ENCODE measurements around the gene IL12B. TPM values are rescaled to one million over a fixed set of nuclear protein-coding genes. Genes with fewer than 3 reads are reported as not detected.
"Not testable (repeated sequence)": the region's sequence is repeated elsewhere in the genome, so short reads cannot be mapped to it uniquely, and the experiment has no call there.

IL12B gene
- total and polyA plus RNA-seq, 5 donors from 2014 or later, result not detected

- Mint-ChIP-seq H3K9me3 (peaks cover 2 to 28% (median 12%) of the 10 kb centered on the region in 7 donors), H3K36me3 (no peaks in the 10 kb centered on the region), H3K4me1 (no peaks in the 10 kb centered on the region), H3K4me3 (no peak overlapping the region), H3K27me3 (peaks cover 41% of the 10 kb centered on the region), H3K27ac (no peak overlapping the region)
- Histone ChIP-seq H3K4me3 (ENCODE audit: low read depth, low read length) (no peak overlapping the region), H3K36me3 (ENCODE audit: control insufficient read depth, insufficient read depth, low read length) (no peaks in the 10 kb centered on the region), H3K4me1 (ENCODE audit: control insufficient read depth, insufficient read depth, low read length, poor library complexity, severe bottlenecking) (no peaks in the 10 kb centered on the region), H3K9me3 (ENCODE audit: control insufficient read depth in 2 of 2, low read length in 2 of 2) (peaks cover 14 to 27% of the 10 kb centered on the region in 2 experiments), H3K27me3 (ENCODE audit: control insufficient read depth, insufficient read depth, low read length) (peaks cover 15% of the 10 kb centered on the region), H3K27ac (ENCODE audit: insufficient read depth, low read length, poor library complexity, severe bottlenecking) (no peak overlapping the region)
- no peak for ATAC-seq (ENCODE audit: low read depth in 2 of 2)
- DNase-seq, result no peak
These were observed 27.0 kb downstream of the IL12B start for GRCh38 chr5:159303286-159303685.

GRCh38 chr5:159301929-159302860 lies 28.1 kb downstream of the IL12B start:
- not testable (repeated sequence) for H3K36me3 ChIP-seq (ENCODE audit: control insufficient read depth, insufficient read depth, low read length); H3K27ac Mint-ChIP-seq; ATAC-seq (ENCODE audit: low read depth in 2 of 2); DNase-seq; H3K4me3 Mint-ChIP-seq; H3K4me1 Mint-ChIP-seq; H3K36me3 Mint-ChIP-seq; H3K4me1 ChIP-seq (ENCODE audit: control insufficient read depth, insufficient read depth, low read length, poor library complexity, severe bottlenecking); H3K27ac ChIP-seq (ENCODE audit: insufficient read depth, low read length, poor library complexity, severe bottlenecking); H3K4me3 ChIP-seq (ENCODE audit: low read depth, low read length)
- Mint-ChIP-seq H3K27me3 (peaks cover 37% of the 10 kb centered on the region), H3K9me3 (peaks cover 2 to 33% (median 17%) of the 10 kb centered on the region in 7 donors)
- Histone ChIP-seq H3K27me3 (ENCODE audit: control insufficient read depth, insufficient read depth, low read length) (peaks cover 10% of the 10 kb centered on the region), H3K9me3 (ENCODE audit: control insufficient read depth in 2 of 2, low read length in 2 of 2) (peaks cover 14 to 37% of the 10 kb centered on the region in 2 experiments)

GRCh38 chr5:159301466-159301865 lies 28.8 kb downstream of the IL12B start:
- Histone ChIP-seq H3K4me1 (ENCODE audit: control insufficient read depth, insufficient read depth, low read length, poor library complexity, severe bottlenecking) (no peaks in the 10 kb centered on the region), H3K27ac (ENCODE audit: insufficient read depth, low read length, poor library complexity, severe bottlenecking) (no peak overlapping the region), H3K27me3 (ENCODE audit: control insufficient read depth, insufficient read depth, low read length) (peaks cover 10% of the 10 kb centered on the region), H3K9me3 (ENCODE audit: control insufficient read depth in 2 of 2, low read length in 2 of 2) (peaks cover 14 to 37% of the 10 kb centered on the region in 2 experiments), H3K36me3 (ENCODE audit: control insufficient read depth, insufficient read depth, low read length) (no peaks in the 10 kb centered on the region), H3K4me3 (ENCODE audit: low read depth, low read length) (no peak overlapping the region)
- DNase-seq (no peak), ATAC-seq (ENCODE audit: low read depth in 2 of 2) (no peak)
- Mint-ChIP-seq H3K4me3 (no peak overlapping the region), H3K36me3 (no peaks in the 10 kb centered on the region), H3K4me1 (no peaks in the 10 kb centered on the region), H3K9me3 (peaks cover 2 to 33% (median 17%) of the 10 kb centered on the region in 7 donors), H3K27me3 (peaks cover 32% of the 10 kb centered on the region), H3K27ac (no peak overlapping the region)

- not testable (repeated sequence) for H3K27ac ChIP-seq (ENCODE audit: insufficient read depth, low read length, poor library complexity, severe bottlenecking); H3K27ac Mint-ChIP-seq; H3K4me1 Mint-ChIP-seq; H3K27me3 ChIP-seq (ENCODE audit: control insufficient read depth, insufficient read depth, low read length); ATAC-seq (ENCODE audit: low read depth in 2 of 2); H3K36me3 ChIP-seq (ENCODE audit: control insufficient read depth, insufficient read depth, low read length); H3K27me3 Mint-ChIP-seq; H3K36me3 Mint-ChIP-seq; DNase-seq; H3K4me3 ChIP-seq (ENCODE audit: low read depth, low read length); H3K4me1 ChIP-seq (ENCODE audit: control insufficient read depth, insufficient read depth, low read length, poor library complexity, severe bottlenecking)
- peaks cover 11 to 28% of the 10 kb centered on the region in 2 experiments for H3K9me3 ChIP-seq (ENCODE audit: control insufficient read depth in 2 of 2, low read length in 2 of 2)
- Mint-ChIP-seq H3K9me3 (peaks cover 0 to 24% (median 18%) of the 10 kb centered on the region in 7 donors), H3K4me3 (peak overlapping the region in 1 of 4 donors; percentile 38)
These were observed 33.0 kb downstream of the IL12B start for GRCh38 chr5:159297300-159297699.

GRCh38 chr5:159294921-159295320 lies 35.4 kb downstream of the IL12B start:
- no peak overlapping the region for H3K4me3 Mint-ChIP-seq
- ATAC-seq (ENCODE audit: low read depth in 2 of 2) (no peak), DNase-seq (no peak)
- no peak overlapping the region for H3K27ac Mint-ChIP-seq
- no peak overlapping the region for H3K4me3 ChIP-seq (ENCODE audit: low read depth, low read length)
- H3K27me3 Mint-ChIP-seq, result no peaks in the 10 kb centered on the region
- no peaks in the 10 kb centered on the region for H3K4me1 Mint-ChIP-seq
- no peaks in the 10 kb centered on the region for H3K36me3 Mint-ChIP-seq
- no peak overlapping the region for H3K27ac ChIP-seq (ENCODE audit: insufficient read depth, low read length, poor library complexity, severe bottlenecking)
- H3K36me3 ChIP-seq (ENCODE audit: control insufficient read depth, insufficient read depth, low read length), result no peaks in the 10 kb centered on the region
- peaks cover 3% of the 10 kb centered on the region for H3K27me3 ChIP-seq (ENCODE audit: control insufficient read depth, insufficient read depth, low read length)
- no peaks in the 10 kb centered on the region for H3K4me1 ChIP-seq (ENCODE audit: control insufficient read depth, insufficient read depth, low read length, poor library complexity, severe bottlenecking)
- H3K9me3 Mint-ChIP-seq, result peaks cover 0 to 13% (median 8%) of the 10 kb centered on the region in 7 donors
- H3K9me3 ChIP-seq (ENCODE audit: control insufficient read depth in 2 of 2, low read length in 2 of 2), result peaks cover 2 to 16% of the 10 kb centered on the region in 2 experiments

GRCh38 chr5:159290741-159291140 lies 39.5 kb downstream of the IL12B start:
- Histone ChIP-seq H3K4me1 (ENCODE audit: control insufficient read depth, insufficient read depth, low read length, poor library complexity, severe bottlenecking) (no peaks in the 10 kb centered on the region), H3K9me3 (ENCODE audit: control insufficient read depth in 2 of 2, low read length in 2 of 2) (no peaks in the 10 kb centered on the region), H3K27ac (ENCODE audit: insufficient read depth, low read length, poor library complexity, severe bottlenecking) (no peak overlapping the region), H3K4me3 (ENCODE audit: low read depth, low read length) (no peak overlapping the region), H3K27me3 (ENCODE audit: control insufficient read depth, insufficient read depth, low read length) (no peaks in the 10 kb centered on the region), H3K36me3 (ENCODE audit: control insufficient read depth, insufficient read depth, low read length) (peaks cover 3% of the 10 kb centered on the region)
- Mint-ChIP-seq H3K4me1 (no peaks in the 10 kb centered on the region), H3K4me3 (no peak overlapping the region), H3K27me3 (no peaks in the 10 kb centered on the region), H3K27ac (no peak overlapping the region), H3K9me3 (no peaks in the 10 kb centered on the region), H3K36me3 (no peaks in the 10 kb centered on the region)
- DNase-seq (no peak), ATAC-seq (ENCODE audit: low read depth in 2 of 2) (no peak)

GRCh38 chr5:159286420-159287035 lies 43.8 kb downstream of the IL12B start:
- ATAC-seq (ENCODE audit: low read depth in 2 of 2) (no peak), DNase-seq (peak in 2 of 3 donors; percentile 35 to 58)
- Mint-ChIP-seq H3K4me1 (peaks cover 0 to under 1% (median 0%) of the 10 kb centered on the region in 4 donors), H3K36me3 (peaks cover 9% of the 10 kb centered on the region), H3K4me3 (no peak overlapping the region), H3K9me3 (no peaks in the 10 kb centered on the region), H3K27me3 (no peaks in the 10 kb centered on the region), H3K27ac (peak overlapping the region in 1 of 3 donors; percentile 12)
- Histone ChIP-seq H3K27me3 (ENCODE audit: control insufficient read depth, insufficient read depth, low read length) (no peaks in the 10 kb centered on the region), H3K9me3 (ENCODE audit: control insufficient read depth in 2 of 2, low read length in 2 of 2) (no peaks in the 10 kb centered on the region), H3K27ac (ENCODE audit: insufficient read depth, low read length, poor library complexity, severe bottlenecking) (no peak overlapping the region), H3K36me3 (ENCODE audit: control insufficient read depth, insufficient read depth, low read length) (peaks cover 30% of the 10 kb centered on the region), H3K4me3 (ENCODE audit: low read depth, low read length) (no peak overlapping the region), H3K4me1 (ENCODE audit: control insufficient read depth, insufficient read depth, low read length, poor library complexity, severe bottlenecking) (no peaks in the 10 kb centered on the region)

All from CD4-positive, CD25-positive, alpha-beta regulatory T cell (primary cell).